GM06990 (cell line): Measurements from ENCODE around the gene IRF4.

Source experiments
- DNase-seq: peaks from one replicate; pipeline ENCODE4 v3.0.0-alpha.2; 2011; ENCODE audit not compliant: insufficient read length; ENCODE audit errors: extremely low read depth
- H3K27me3 ChIP-seq: replicated peaks from 2 replicates; pipeline ENCODE4 v1.6.0; 2011; ENCODE audit warnings: low read length; ENCODE audit not compliant: control insufficient read depth, insufficient read depth
- H3K36me3 ChIP-seq: 2 replicates; pipeline ENCODE4 v1.5.1; 2011; ENCODE audit warnings: low read length; ENCODE audit not compliant: control insufficient read depth, insufficient read depth
- H3K4me3 ChIP-seq: replicated peaks from 2 replicates; pipeline ENCODE4 v1.5.1; 2011; ENCODE audit warnings: low read depth, mild to moderate bottlenecking, control low read depth, low read length
- CTCF ChIP-seq: IDR thresholded peaks from 2 replicates; pipeline ENCODE4 v1.5.1; 2011; ENCODE audit warnings: low read length, control low read depth, mild to moderate bottlenecking, inconsistent platforms; ENCODE audit not compliant: insufficient read depth, poor library complexity, severe bottlenecking

The IRF4 gene

GRCh38 chr6:447381-448165 lies 56.0 kb downstream of the IRF4 start:
- H3K4me3 ChIP-seq = no peak overlapping the region
- DNase-seq = no peak
- no peaks in the 10 kb centered on the region for H3K36me3 ChIP-seq
- H3K27me3 ChIP-seq = no peaks in the 10 kb centered on the region; the same call in 1 of the 2 replicates
- TF ChIP-seq CTCF = no peak

DNA sequence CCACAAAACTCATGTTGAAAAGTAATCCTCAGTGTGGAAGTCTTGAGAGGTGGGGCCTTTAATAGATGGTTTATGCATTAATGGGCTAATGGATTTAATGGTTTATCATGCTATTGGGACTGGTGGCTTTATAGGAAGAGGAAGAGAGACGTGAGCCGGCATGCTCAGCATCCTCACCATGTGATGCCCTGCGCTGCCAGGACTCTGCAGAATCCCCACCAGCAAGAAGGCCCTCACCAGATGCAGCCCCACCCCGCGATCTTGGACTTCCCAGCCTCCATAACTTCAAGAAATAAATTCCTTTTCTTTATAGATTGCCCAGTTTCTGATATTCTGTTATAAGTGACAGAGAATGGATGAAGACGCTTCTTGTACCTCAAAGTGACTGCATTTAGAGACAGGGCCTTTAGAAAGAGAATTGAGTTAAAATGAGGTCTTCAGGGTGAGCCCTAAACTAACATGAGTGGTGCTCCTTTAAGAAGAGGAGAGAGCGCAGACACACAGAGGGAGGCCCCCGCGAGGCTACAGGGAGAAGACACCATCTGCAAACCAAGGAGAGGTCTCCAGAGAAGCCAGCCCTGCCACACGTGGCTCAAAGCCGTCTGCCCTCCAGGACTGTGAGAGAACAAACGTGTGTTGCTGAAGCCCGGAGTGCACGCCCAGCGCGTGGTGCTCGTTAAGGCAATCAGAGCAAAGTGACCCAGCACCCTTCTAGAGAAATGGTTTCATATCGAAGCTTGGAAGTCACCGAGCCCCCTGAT lies 56.9 kb downstream of the IRF4 start:
- H3K4me3 ChIP-seq = no peak overlapping the region
- no peaks in the 10 kb centered on the region; the same call in 1 of the 2 replicates for H3K27me3 ChIP-seq
- no peak for DNase-seq
- no peaks in the 10 kb centered on the region for H3K36me3 ChIP-seq
- TF ChIP-seq CTCF = no peak

- Histone ChIP-seq H3K4me3 (no peak overlapping the region), H3K27me3 (no peaks in the 10 kb centered on the region; the same call in 1 of the 2 replicates), H3K36me3 (no peaks in the 10 kb centered on the region)
- no peak for TF ChIP-seq CTCF
- no peak for DNase-seq
These were observed 57.5 kb downstream of the IRF4 start for GRCh38 chr6:449057-449430.

- no peaks in the 10 kb centered on the region for H3K36me3 ChIP-seq
- DNase-seq = no peak
- TF ChIP-seq CTCF = no peak
- H3K27me3 ChIP-seq = no peaks in the 10 kb centered on the region; the same call in 1 of the 2 replicates
- H3K4me3 ChIP-seq = no peak overlapping the region
These were observed 58.2 kb downstream of the IRF4 start for GRCh38 chr6:449486-450419.

DNA sequence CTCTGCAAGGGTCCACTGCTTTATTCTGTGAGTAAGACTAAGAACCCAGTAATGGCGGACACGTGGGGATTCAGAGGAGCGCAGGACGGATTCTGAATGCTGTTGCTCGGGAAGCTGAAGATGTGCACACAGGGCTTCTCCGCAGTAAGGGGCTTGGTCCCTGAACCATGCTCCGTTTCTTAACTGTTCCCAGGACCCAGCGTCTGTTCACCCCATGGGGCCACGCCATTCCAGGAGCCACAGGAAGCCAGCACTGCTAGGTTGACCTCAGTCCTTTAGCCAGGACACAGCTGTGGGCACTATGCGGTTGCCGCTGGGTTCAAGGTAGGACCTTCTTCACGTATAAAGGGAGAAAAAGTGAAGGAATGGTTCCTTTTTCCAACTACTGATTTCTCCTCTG lies 59.8 kb downstream of the IRF4 start:
- Histone ChIP-seq H3K27me3 (no peaks in the 10 kb centered on the region), H3K4me3 (no peak overlapping the region), H3K36me3 (no peaks in the 10 kb centered on the region)
- no peak for DNase-seq
- TF ChIP-seq CTCF = no peak
